Progenitor cell of endocrine pancreas (in vitro differentiated cells): ENCODE data around the gene SOCS7. TPM values are rescaled to one million over a fixed set of nuclear protein-coding genes. Genes with fewer than 3 reads are reported as not detected.

Experiments
- DNase-seq: peaks from one replicate; pipeline ENCODE4 v3.0.0; 2021; ENCODE audit warnings: low spot score; ENCODE audit not compliant: unreplicated experiment
- H3K27ac Mint-ChIP-seq: 2 replicates; pipeline ENCODE4 v1.8.0; 2021; ENCODE audit warnings: mild to moderate bottlenecking, moderate library complexity, mixed read lengths
- H3K27me3 Mint-ChIP-seq: 2 replicates; pipeline ENCODE4 v1.8.0; 2021; ENCODE audit warnings: mixed read lengths
- H3K36me3 Mint-ChIP-seq: 2 replicates; pipeline ENCODE4 v1.8.0; 2022; ENCODE audit warnings: mixed read lengths; ENCODE audit not compliant: insufficient read depth
- H3K4me1 Mint-ChIP-seq: 2 replicates; pipeline ENCODE4 v1.8.0; 2021; ENCODE audit warnings: low read depth, mixed read lengths
- H3K4me3 Mint-ChIP-seq: 2 replicates; pipeline ENCODE4 v1.8.0; 2021; ENCODE audit warnings: low read depth, mild to moderate bottlenecking, moderate library complexity, mixed read lengths
- H3K9me3 Mint-ChIP-seq: 2 replicates; pipeline ENCODE4 v1.8.0; 2021; ENCODE audit warnings: low read depth, mixed read lengths
- total RNA-seq: library from RNA; stranded (reverse); gene quantifications from 2 replicates; pipeline ENCODE4 v1.2.1, GENCODE V29; 2021
- TF ChIP-seq, protein P1 (sequence below): fragments of 200-600 bp; sonication (generic); IDR thresholded peaks from one replicate; pipeline ENCODE4 v1.5.0; 2021; ENCODE audit warnings: antibody characterized with exemption, mild to moderate bottlenecking; ENCODE audit not compliant: unreplicated experiment

Gene SOCS7
- total RNA-seq, 1 donor from 2014 or later: 31.6 TPM

DNA sequence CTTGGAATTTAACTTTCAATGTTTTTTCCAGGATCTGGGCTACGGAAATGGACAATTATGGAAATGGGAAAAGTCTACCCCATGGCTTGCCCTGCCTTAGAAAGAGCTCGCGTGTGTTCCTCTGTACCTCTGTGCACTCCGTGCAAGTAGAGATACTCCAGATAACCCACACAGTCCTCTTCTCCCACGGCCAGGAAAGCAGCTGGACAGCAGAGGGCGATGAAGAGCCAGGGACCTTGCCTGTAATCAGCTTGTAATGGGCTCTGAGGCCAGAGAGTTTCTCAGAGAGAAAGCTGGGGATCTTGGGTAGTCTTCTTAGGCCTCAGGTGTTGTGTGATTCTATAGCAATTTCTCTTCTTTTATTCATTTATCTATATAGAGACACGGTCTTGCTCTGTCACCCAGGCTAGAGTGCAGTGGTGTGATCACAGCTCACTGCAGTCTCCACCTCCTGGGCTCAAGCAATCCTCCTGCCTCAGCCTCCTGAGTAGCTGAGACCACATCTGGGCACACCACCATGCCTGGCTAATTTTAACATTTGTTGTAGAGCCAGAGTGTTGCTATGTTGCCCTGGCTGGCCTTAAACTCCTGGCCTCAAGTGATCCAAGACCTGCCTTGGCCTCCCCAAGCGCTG lies 2.4 kb upstream of the SOCS7 start:
- H3K4me1 Mint-ChIP-seq: peaks cover 16% of the 10 kb centered on the region
- no peaks in the 10 kb centered on the region for H3K36me3 Mint-ChIP-seq
- no peaks in the 10 kb centered on the region for H3K27me3 Mint-ChIP-seq
- no peak overlapping the region for H3K4me3 Mint-ChIP-seq
- no peaks in the 10 kb centered on the region for H3K9me3 Mint-ChIP-seq
- peak; percentile 76 for DNase-seq
- TF ChIP-seq, protein P1, sequence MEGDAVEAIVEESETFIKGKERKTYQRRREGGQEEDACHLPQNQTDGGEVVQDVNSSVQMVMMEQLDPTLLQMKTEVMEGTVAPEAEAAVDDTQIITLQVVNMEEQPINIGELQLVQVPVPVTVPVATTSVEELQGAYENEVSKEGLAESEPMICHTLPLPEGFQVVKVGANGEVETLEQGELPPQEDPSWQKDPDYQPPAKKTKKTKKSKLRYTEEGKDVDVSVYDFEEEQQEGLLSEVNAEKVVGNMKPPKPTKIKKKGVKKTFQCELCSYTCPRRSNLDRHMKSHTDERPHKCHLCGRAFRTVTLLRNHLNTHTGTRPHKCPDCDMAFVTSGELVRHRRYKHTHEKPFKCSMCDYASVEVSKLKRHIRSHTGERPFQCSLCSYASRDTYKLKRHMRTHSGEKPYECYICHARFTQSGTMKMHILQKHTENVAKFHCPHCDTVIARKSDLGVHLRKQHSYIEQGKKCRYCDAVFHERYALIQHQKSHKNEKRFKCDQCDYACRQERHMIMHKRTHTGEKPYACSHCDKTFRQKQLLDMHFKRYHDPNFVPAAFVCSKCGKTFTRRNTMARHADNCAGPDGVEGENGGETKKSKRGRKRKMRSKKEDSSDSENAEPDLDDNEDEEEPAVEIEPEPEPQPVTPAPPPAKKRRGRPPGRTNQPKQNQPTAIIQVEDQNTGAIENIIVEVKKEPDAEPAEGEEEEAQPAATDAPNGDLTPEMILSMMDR: peak; percentile 91
- no peak overlapping the region for H3K27ac Mint-ChIP-seq

DNA sequence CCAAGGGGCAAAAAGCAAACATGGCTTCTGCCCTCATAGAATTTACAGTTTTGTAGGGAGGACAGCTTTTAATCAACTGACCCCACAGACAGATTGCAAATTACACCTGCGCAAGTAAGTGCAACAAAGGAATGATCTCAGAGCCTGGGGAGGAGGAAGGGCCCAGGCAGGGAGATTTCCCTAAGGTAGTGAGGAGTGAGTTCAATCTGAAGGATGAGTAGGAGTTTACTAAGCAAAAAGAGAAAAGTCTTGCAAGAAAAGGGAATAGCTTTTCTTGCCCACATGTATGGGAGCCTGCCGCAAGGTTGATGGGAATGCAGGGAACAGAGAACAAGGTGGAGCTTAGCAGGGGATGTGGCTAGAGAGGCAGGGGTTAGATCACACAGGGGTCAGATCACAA lies 1.6 kb upstream of the SOCS7 start:
- Mint-ChIP-seq H3K27ac (no peak overlapping the region), H3K4me3 (peak overlapping the region; percentile 14)

DNA sequence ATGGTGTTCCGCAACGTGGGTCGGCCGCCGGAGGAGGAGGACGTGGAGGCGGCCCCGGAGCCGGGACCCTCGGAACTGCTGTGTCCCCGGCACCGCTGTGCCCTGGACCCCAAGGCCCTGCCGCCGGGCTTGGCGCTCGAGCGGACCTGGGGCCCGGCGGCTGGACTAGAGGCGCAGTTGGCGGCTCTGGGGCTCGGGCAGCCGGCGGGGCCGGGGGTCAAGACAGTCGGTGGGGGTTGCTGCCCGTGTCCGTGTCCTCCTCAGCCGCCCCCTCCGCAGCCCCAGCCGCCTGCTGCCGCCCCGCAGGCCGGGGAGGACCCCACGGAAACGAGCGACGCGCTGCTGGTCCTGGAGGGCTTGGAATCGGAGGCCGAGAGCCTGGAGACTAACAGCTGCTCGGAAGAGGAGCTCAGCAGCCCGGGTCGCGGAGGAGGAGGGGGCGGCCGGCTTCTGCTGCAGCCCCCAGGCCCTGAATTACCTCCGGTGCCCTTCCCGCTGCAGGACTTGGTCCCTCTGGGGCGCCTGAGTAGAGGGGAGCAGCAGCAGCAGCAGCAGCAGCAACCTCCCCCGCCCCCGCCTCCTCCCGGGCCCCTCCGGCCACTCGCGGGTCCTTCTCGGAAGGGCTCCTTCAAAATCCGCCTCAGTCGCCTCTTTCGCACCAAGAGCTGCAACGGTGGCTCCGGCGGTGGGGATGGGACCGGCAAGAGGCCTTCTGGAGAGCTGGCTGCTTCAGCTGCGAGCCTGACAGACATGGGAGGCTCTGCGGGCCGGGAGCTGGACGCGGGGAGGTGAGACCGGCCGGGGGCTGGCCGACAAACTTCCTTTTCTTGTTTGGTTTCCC lies 821 bp downstream of the SOCS7 start:
- no peaks in the 10 kb centered on the region for H3K36me3 Mint-ChIP-seq
- H3K27ac Mint-ChIP-seq: no peak overlapping the region
- TF ChIP-seq, protein P1: no peak
- no peak for DNase-seq
- H3K9me3 Mint-ChIP-seq: no peaks in the 10 kb centered on the region
- peak overlapping the region; percentile 75 for H3K4me3 Mint-ChIP-seq
- no peaks in the 10 kb centered on the region for H3K27me3 Mint-ChIP-seq
- H3K4me1 Mint-ChIP-seq: peaks cover 28% of the 10 kb centered on the region

More for the DNA sequence above, 1.6 kb upstream of the SOCS7 start:
- TF ChIP-seq, protein P1: no peak
- no peaks in the 10 kb centered on the region for H3K27me3 Mint-ChIP-seq
- DNase-seq: no peak
- H3K4me1 Mint-ChIP-seq: peaks cover 22% of the 10 kb centered on the region
- H3K36me3 Mint-ChIP-seq: no peaks in the 10 kb centered on the region
- H3K9me3 Mint-ChIP-seq: no peaks in the 10 kb centered on the region

DNA sequence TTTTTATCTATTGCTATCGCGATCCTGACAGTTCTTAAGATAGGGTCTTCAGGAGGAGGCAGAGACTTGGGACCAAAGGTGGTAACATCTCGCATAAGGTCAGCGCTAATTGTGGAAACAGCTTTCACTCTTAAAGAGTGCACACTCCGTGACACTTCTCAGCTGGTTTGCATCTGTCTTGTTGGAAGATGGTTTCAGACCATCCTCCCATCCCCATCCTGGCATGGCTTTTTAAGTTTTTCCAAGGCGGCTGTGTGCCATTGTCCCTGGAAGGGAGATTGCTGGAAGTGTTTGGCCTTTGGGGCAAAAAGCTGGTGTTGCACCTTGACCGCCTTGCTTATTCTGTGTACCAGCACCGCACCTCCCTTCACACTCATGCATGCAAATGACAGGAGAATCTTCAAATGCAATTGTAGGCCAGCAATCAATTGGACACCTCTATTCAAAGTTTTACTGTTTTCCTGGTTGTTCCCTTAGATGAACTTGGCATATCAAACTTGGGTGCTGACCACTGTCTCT lies 1.5 kb downstream of the SOCS7 start:
- no peak overlapping the region for H3K27ac Mint-ChIP-seq
- H3K36me3 Mint-ChIP-seq: no peaks in the 10 kb centered on the region
- H3K4me3 Mint-ChIP-seq: peak overlapping the region; percentile 75
- H3K27me3 Mint-ChIP-seq: no peaks in the 10 kb centered on the region
- TF ChIP-seq, protein P1: no peak
- no peak for DNase-seq
- peaks cover 32% of the 10 kb centered on the region for H3K4me1 Mint-ChIP-seq
- no peaks in the 10 kb centered on the region for H3K9me3 Mint-ChIP-seq

DNA sequence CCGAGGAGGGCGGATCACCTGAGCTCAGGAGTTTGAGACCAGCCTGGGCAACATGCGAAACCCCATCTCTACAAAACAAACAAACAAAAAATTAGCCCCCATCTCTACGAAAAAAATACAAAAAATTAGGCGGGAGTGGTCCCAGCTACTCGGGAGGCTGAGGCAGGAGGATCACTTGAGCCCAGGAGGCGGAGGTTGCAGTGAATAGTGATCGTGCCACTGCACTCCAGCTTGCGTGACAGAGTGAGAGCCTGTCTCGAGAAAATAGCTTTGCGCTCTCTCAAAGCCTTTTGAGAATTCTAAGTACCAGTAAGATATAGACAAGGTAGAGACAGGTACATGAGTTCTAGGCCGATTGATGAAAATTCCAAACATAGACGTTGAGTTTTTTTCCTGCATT lies 2.0 kb downstream of the SOCS7 start:
- no peak overlapping the region for H3K27ac Mint-ChIP-seq
- DNase-seq: no peak
- TF ChIP-seq, protein P1: no peak
- peaks cover 32% of the 10 kb centered on the region for H3K4me1 Mint-ChIP-seq
- H3K27me3 Mint-ChIP-seq: no peaks in the 10 kb centered on the region
- H3K9me3 Mint-ChIP-seq: no peaks in the 10 kb centered on the region
- H3K4me3 Mint-ChIP-seq: peak overlapping the region; percentile 75
- no peaks in the 10 kb centered on the region for H3K36me3 Mint-ChIP-seq
